GM21526 (cell line): ENCODE data around the gene CSN3.

Source experiments
- ATAC-seq: cut with Tn5 transposase; IDR thresholded peaks from one replicate; pipeline ENCODE4 v1.9.1; 2021; ENCODE audit warnings: moderate library complexity; ENCODE audit not compliant: unreplicated experiment, low FRiP score

CSN3 gene

DNA sequence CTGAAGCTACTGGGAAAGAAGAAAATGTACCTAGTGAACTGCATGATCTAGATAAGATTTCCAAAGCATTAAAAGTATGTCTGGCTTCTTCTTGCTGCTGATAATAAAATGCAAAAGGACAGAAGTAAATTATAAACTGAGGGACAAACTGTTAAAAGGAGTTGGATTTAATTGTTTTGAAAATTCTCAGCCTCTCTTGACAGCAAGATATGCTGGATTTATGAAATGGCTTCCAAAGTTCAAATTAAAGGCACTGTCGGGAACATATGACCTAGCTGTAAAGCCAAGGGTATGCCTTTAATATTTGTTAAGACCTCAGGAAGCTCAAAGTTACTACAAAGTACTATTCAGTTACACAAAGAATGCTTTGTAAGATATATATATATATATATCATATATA is 46.3 kb downstream of the CSN3 start:
- no peak for ATAC-seq

DNA sequence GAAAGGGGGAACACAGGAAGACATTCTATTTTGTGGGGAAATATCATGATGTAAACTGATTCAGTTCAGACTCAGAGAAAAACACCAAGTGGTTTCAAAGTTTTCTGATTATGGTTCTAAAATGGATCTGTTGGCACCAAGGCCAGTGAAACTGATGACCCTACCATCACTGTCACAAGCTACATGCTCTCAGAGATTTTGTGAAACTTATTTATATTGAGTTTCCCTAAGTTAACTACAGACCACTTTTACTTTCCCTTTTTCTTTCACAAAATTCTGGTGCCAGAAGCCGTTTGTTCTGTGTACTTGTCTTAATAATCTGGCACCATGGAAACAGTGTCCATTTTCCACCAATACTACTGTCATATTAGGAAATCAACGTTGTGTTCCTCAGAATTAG is 48.9 kb downstream of the CSN3 start:
- no peak for ATAC-seq

- no peak for ATAC-seq
Measured at GRCh38 chr4:70297576-70297975, 55.2 kb downstream of the CSN3 start.

GRCh38 chr4:70298051-70298450 is 55.7 kb downstream of the CSN3 start:
- ATAC-seq, result no peak

- no peak for ATAC-seq
Measured at GRCh38 chr4:70299643-70300042, 57.2 kb downstream of the CSN3 start.

DNA sequence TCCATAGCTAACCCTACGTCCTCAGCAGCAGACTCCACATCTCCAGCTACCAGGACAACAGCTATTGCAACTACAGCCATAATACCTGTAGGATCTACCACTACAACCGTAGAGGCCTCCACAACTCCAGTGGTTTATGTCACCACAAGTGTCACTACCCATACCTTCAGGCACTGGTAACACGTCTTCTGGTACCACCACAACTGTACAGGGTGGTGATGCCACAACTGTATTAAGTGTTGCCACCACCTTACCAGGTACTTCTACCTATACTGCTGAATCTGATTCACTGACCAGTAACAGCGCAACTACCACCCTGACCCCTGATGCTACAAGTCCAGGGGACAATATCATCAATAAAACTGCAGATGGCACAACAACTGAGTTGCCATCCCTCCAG is 57.8 kb downstream of the CSN3 start:
- no peak for ATAC-seq
